Activated gamma-delta T cell treated with anti-CD3 and anti-CD28 coated beads, Interleukin-2, amount 50 U/mL, for 16 hours (primary cell): ENCODE measurements around the gene SUGT1.
A peak's percentile ranks its signal among the peaks of the same experiment; 100 is the strongest.
"Not testable (repeated sequence)": the region's sequence is repeated elsewhere in the genome, so short reads cannot be mapped to it uniquely, and the experiment has no call there.

Experiments
- DNase-seq: peaks from one replicate; pipeline ENCODE4 v3.0.0-alpha.2; 2020; ENCODE audit warnings: low read depth

SUGT1 gene

GRCh38 chr13:52652196-52652979, at the start of gene SUGT1:
Gene SUGT1, plus strand, starts transcription at chr13:52652836. Its CDS starts 85 bp downstream, at chr13:52652921.
- peak; percentile 91 for DNase-seq

DNA sequence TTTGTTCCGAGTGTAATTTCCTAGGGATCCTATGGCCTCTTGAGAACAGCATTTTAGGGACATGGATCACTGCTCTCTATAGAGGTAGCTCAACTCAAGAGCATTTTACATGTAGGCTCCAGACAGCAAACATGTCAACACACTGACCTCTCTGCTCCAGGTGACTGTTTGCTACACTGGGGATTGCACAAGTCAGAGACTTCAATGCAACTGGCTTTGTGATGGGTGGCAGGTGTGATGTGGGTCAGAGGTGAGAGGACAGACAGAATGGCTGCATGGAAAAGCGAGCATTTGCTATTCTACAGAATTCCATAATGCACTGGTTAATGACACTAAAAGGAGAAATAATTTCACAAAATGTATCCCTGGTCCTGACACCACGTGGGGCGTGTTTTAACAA, 49.3 kb upstream of the SUGT1 start:
- DNase-seq, result not testable (repeated sequence)

DNA sequence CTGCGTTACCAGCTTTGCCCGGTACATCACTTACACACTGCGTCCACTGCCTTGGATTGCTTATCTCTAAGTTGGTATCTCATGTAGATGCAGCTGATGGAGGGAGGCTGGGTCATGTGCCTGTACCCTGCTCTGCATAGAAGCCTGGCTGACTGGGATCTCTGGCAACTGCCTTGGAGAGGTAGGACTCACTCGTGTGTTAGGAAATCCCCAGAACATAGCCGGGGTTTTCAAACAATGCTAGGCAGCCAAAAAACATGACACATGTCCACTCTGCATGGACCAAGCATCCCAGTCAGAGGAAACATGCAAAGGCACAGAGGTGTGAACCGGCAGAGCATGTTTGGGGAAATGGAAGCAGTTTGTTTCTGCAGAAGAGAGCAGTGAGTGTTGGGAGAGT, 46.5 kb upstream of the SUGT1 start:
- not testable (repeated sequence) for DNase-seq

- not testable (repeated sequence) for DNase-seq
Observed at GRCh38 chr13:52606795-52607194, 45.8 kb upstream of the SUGT1 start.

- not testable (repeated sequence) for DNase-seq
Observed at GRCh38 chr13:52608184-52608583, 44.5 kb upstream of the SUGT1 start.

DNA sequence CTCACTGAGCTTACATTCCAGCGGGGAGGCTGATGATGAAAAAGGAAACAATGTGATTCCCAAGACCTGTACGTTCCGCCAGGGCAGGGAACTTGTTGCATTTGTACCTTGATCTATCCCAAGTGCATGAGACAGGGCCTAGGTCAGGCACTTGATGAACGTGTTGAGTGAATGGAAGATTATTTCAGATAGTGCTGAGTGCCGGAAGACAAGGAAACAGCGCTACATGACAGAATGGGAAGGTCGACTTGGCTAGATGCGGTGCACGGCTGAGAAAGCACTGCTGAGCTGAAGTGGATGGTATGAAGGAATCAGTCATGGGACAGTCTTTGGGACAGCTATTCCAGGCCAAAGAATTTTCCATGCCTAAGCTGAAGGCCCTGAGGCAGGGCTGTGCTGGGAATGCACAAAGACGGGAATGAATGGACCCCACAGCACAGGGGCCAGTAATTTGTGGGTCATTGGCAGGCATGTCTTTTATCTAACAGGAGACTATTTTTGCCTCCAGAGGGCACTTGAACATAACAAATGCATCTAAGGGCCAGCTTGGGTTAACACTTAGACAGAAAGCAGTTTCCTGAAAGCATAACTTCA, 43.5 kb upstream of the SUGT1 start:
- DNase-seq, result not testable (repeated sequence)

DNA sequence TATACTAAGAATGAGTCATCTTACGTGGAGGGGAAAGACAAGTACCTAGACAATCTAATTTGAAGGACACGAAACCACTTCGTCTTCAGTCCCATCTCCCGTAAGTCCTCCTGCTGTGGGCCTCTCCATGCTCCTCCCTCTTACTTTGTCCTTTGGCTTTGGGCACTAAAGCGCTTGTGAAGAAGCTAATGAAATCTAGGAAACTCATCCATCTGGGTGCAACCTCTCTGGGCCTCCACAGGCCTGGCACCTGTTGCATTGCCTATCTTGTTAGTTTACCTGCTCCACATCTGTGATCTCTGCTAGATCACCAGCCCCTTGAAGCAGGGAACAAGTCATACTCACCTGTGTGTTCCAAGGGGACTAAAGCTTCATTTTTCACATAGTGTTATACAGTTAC, 42.5 kb upstream of the SUGT1 start:
- DNase-seq, result not testable (repeated sequence)

GRCh38 chr13:52615134-52615801, 37.4 kb upstream of the SUGT1 start:
- DNase-seq, result no peak

DNA sequence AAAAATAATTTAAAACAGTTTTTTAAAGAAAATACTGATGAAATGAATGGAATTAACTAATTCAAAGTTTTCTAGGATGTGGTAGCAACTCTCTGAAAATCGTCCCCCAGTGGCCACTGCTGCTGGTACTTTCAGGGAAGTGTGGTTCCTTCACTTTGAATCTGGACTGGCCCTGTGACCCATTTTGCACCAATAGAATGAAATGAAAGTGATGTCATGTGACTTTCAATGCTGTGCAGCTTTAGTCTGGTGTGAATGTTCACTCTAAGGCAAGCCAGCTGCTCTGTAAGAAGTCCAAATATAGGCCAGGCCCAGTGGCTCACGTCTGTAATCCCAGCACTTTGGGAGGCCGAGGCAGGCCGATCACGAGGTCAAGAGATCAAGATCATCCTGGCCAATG, 36.8 kb upstream of the SUGT1 start:
- DNase-seq, result no peak

GRCh38 chr13:52617070-52618060, 35.3 kb upstream of the SUGT1 start:
- peak; percentile 78 for DNase-seq

- DNase-seq, result not testable (repeated sequence)
Observed at GRCh38 chr13:52631083-52631690, 21.4 kb upstream of the SUGT1 start.

DNA sequence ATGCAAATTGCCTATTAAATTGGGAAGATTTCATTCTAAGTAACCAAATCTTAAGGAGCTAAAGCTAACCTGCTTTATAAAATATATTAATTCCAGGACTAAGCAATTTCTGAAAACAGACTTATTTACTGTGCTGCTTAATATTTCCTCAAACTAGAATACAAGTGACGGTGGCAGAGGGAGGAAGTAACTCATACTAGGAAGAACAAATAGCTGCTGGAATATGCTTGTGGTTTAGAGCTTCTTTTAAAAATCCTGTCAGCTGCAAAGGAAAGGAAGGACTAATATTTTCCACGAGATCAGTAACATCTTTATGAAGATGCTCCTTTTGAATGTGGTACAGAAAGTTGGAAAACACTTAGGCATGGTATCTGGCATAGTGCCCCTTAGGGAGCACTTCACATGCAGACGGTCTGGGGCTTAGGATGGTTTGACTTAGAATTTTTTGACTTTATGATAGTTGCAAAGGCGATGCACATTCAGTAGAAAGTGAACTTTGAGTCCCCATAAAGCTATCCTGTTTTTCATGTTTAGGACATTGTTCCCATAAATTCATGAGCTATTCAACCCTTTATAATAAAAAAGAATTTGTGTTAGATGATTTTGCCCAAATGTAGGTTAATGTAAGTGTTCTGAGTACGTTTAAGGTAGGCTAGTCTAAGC, 13.8 kb upstream of the SUGT1 start:
- no peak for DNase-seq

- no peak for DNase-seq
Observed at GRCh38 chr13:52642131-52642530, 10.5 kb upstream of the SUGT1 start, which contains the start of gene HNRNPA1L2. Gene HNRNPA1L2, plus strand, starts transcription at chr13:52642431. Its CDS starts 62 bp downstream, at chr13:52642493.

DNA sequence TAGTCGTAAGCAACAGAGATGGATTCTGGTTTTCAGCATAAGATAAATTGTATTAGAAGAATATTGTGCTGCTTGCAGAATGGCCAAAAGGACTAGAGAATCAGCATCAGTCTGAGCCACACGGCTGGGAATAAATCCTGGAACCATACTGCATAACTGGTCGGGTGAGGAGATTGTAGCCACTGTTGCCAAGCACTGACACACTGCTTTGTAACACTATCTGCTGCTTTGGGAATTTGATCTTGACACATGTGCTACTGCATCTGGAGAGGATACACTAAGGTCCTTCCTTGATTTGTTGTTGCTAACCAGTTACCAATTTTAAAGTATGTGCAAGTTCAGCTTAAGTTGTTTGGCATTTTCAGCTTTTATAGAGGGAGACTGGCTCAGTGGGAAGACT, 8.5 kb upstream of the SUGT1 start:
- no peak for DNase-seq

DNA sequence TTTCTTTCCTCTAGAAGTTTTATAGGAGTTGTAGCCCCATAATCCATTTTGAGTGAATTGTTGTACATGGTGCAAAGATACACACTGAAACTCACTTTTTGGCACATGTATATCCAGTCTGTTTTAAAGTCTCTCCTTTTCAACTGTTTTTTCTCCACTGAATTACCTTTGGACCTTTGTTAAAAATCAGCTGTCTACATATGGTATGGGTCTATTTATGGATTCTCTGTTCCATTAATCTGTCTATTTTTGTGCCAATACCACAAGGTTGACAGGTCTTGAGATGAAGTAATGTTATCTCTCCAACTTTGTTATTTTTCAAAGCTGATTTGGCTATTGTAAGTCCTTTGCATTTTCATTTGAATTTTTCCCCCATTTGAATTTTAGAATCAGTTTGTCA, 5.7 kb upstream of the SUGT1 start:
- no peak for DNase-seq

DNA sequence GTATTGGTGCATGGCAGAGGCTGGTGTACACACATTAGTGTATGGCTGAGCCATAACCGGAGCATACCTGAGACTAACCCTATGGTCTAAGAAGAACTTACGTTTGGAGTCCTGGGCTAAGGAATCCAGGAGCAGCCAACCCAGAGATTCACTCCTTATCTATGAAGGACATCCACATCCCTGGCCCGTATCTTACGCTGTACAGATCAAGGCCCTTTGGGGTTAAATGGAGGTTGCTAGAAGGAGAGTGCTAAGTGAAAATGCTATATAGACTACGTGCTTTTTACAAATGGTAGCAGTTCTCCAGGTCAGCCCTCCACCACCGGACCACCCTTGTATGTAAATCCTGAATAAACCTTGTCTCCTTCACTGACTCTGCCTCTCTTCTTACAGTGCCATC, 1.9 kb upstream of the SUGT1 start:
- DNase-seq, result no peak

DNA sequence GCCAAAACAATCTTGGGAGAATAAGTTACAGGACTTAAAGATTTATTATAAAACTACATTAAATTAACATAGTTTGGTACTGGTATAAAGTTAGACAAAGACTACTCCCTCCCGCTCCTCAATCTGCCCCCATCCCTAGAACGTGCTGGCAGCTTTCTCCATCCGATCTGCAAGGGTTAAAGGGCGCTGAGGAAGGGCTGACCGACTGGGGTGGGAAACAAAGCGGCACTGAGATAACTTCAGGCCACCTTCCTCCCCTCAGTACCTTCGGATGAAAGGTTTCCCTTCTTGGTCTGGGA, 790 bp upstream of the SUGT1 start:
- DNase-seq, result no peak

- no peak for DNase-seq
Observed at GRCh38 chr13:52652980-52653303, 306 bp downstream of the SUGT1 start.

GRCh38 chr13:52659340-52659739, 6.7 kb downstream of the SUGT1 start:
- DNase-seq, result no peak

DNA sequence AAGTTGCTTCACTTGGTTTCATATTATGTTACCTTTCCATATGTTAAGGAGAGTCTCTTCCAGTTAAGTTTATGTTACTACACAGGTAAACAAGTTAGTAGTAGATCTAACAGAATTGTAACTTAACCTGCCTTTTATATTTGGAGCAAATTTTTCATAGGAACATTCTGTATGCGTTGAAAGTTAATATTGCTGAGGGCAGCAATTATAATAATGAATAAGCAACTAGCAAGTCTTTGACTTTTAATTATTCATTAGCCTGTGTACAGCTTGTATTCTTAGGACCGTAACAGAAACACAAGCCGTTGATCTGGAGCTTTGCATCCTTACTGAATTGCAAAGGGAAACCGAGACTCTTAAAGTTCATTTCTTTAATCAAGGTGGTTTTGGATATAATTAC, 11.6 kb downstream of the SUGT1 start:
- no peak for DNase-seq

- DNase-seq, result no peak
Observed at GRCh38 chr13:52665325-52665724, 12.7 kb downstream of the SUGT1 start.
